LNCAP (cell line): ENCODE measurements around the gene HBB.

ENCODE experiments used
- CTCF ChIP-seq: fragments of 450-650 bp; IDR thresholded peaks from 2 replicates; pipeline ENCODE4 v1.5.1; 2017; ENCODE audit warnings: mild to moderate bottlenecking

Gene HBB

GRCh38 chr11:5226732-5227310 lies at the start of gene HBB:
TSS of gene HBB (minus strand) at chr11:5227071. CDS start at chr11:5227021, 50 bp downstream.
- TF ChIP-seq CTCF, result no peak

- TF ChIP-seq CTCF, result no peak
Observed at GRCh38 chr11:5275369-5276110, 48.7 kb upstream of the HBB start.

- no peak for TF ChIP-seq CTCF
Observed at GRCh38 chr11:5274395-5274794, 47.5 kb upstream of the HBB start.

- no peak for TF ChIP-seq CTCF
Observed at GRCh38 chr11:5272395-5273017, 45.6 kb upstream of the HBB start.

- no peak for TF ChIP-seq CTCF
Observed at GRCh38 chr11:5269715-5270147, 42.9 kb upstream of the HBB start, which contains the start of gene HBE1. TSS of gene HBE1 (minus strand) at chr11:5269945. CDS start at chr11:5269890, 55 bp downstream.

- no peak for TF ChIP-seq CTCF
Observed at GRCh38 chr11:5267033-5267563, 40.2 kb upstream of the HBB start.

- no peak for TF ChIP-seq CTCF
Observed at GRCh38 chr11:5266609-5267008, 39.7 kb upstream of the HBB start.
